ENCODE data around the gene ACTL6B.

Gene ACTL6B

GRCh38 chr7:100626530-100627237, 29.6 kb downstream of the ACTL6B start:
- no peak for TF ChIP-seq CTCF (IDR thresholded peaks at IDR 0.05; ENCODE audit: control insufficient read depth, insufficient read depth, low read depth, low read length, missing control alignments)
- H3K4me3 ChIP-seq (ENCODE audit: control insufficient read depth, low read depth, low read length), result peak overlapping the region; percentile 13
- DNase-seq (ENCODE audit: low read depth), result peak; percentile 11

GRCh38 chr7:100626055-100626454, 30.2 kb downstream of the ACTL6B start:
- no peak for DNase-seq (ENCODE audit: low read depth)
- no peak for TF ChIP-seq CTCF (IDR thresholded peaks at IDR 0.05; ENCODE audit: control insufficient read depth, insufficient read depth, low read depth, low read length, missing control alignments)
- H3K4me3 ChIP-seq (ENCODE audit: control insufficient read depth, low read depth, low read length), result no peak overlapping the region; the same call in 1 of the 2 replicates

GRCh38 chr7:100623951-100624824, 32.1 kb downstream of the ACTL6B start:
- TF ChIP-seq CTCF (IDR thresholded peaks at IDR 0.05; ENCODE audit: control insufficient read depth, insufficient read depth, low read depth, low read length, missing control alignments), result no peak
- no peak overlapping the region for H3K4me3 ChIP-seq (ENCODE audit: control insufficient read depth, low read depth, low read length)

GRCh38 chr7:100621554-100621953, 34.7 kb downstream of the ACTL6B start:
- DNase-seq (ENCODE audit: low read depth), result no peak
- H3K4me3 ChIP-seq (ENCODE audit: control insufficient read depth, low read depth, low read length), result no peak overlapping the region
- TF ChIP-seq CTCF (IDR thresholded peaks at IDR 0.05; ENCODE audit: control insufficient read depth, insufficient read depth, low read depth, low read length, missing control alignments), result no peak

More at GRCh38 chr7:100623951-100624824, 32.1 kb downstream of the ACTL6B start:
- DNase-seq (ENCODE audit: low read depth), result no peak

- TF ChIP-seq CTCF (IDR thresholded peaks at IDR 0.05; ENCODE audit: control insufficient read depth, insufficient read depth, low read depth, low read length, missing control alignments), result no peak
- H3K4me3 ChIP-seq (ENCODE audit: control insufficient read depth, low read depth, low read length), result no peak overlapping the region
- no peak for DNase-seq (ENCODE audit: low read depth)
These were observed 35.4 kb downstream of the ACTL6B start for GRCh38 chr7:100620804-100621203.

GRCh38 chr7:100620239-100620638, 36.0 kb downstream of the ACTL6B start:
- DNase-seq (ENCODE audit: low read depth), result no peak
- TF ChIP-seq CTCF (IDR thresholded peaks at IDR 0.05; ENCODE audit: control insufficient read depth, insufficient read depth, low read depth, low read length, missing control alignments), result no peak
- no peak overlapping the region for H3K4me3 ChIP-seq (ENCODE audit: control insufficient read depth, low read depth, low read length)
